Stimulated activated CD4-positive, alpha-beta T cell treated with anti-CD3 and anti-CD28 coated beads, Interleukin-15, amount 100 ng/mL, for 24 hours (primary cell): ENCODE results near the gene DPYSL5.
"Not testable (repeated sequence)": the region's sequence is repeated elsewhere in the genome, so short reads cannot be mapped to it uniquely, and the experiment has no call there.

Experiments used
- DNase-seq: peaks from one replicate; pipeline ENCODE4 v3.0.0-alpha.2; 2020

Gene DPYSL5

DNA sequence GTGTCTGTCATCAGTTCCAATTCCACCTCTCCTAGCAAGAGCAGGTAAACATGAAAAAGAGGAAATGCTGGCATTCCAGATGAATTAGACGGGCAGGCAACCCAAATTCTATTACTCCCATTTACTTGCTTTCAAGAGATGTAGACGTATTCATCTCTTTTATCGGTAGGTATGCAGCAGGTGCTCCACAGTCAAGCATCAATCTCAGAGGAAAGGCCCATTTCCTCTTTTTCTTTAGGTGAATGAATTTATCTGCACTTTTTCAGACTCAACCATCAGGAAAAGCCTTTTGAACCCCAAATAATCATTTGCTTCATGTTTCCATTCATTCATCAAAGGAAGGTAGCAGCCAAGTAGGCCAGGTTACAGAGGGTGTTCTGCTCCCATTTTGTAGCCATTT, 27.9 kb downstream of the DPYSL5 start:
- no peak for DNase-seq

DNA sequence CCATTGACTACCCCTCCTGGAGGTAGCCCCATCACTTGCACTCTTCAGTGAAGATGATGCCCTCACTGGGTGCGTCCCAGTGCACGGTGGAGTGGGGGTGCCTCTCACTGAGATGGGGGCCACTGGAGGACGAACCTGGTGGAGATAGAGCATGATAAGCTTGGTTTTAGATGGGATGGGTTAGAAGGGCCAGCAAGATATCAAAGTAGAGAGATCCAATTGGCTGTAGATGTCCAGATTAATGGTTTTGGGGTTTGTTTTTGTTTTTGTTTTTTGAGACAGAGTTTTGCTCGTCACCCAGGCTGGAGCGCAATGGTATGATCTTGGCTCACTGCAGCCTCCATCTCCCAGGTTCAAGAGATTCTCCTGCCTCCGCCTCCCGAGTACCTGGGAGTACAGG, 28.3 kb downstream of the DPYSL5 start:
- no peak for DNase-seq

DNA sequence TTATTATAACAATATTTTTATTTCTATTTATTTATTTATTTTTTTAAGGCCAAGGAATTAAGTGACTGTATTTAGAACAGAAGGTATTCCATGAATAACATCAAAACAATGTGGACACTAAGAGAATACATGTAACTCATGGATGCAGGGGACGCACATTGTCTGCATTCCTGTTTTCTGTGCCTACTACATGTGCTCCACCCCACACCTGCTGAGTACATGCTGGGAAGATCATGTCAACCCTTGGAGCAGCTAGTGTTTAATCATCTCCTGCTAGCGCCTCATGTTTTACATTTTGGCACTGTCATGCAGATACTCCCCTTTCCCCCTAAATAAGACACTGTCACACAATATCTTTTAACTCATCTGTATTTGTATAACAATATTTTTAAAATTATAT, 29.3 kb downstream of the DPYSL5 start:
- DNase-seq: no peak

- DNase-seq: no peak
These were observed 32.2 kb downstream of the DPYSL5 start for GRCh38 chr2:26880161-26880560.

DNA sequence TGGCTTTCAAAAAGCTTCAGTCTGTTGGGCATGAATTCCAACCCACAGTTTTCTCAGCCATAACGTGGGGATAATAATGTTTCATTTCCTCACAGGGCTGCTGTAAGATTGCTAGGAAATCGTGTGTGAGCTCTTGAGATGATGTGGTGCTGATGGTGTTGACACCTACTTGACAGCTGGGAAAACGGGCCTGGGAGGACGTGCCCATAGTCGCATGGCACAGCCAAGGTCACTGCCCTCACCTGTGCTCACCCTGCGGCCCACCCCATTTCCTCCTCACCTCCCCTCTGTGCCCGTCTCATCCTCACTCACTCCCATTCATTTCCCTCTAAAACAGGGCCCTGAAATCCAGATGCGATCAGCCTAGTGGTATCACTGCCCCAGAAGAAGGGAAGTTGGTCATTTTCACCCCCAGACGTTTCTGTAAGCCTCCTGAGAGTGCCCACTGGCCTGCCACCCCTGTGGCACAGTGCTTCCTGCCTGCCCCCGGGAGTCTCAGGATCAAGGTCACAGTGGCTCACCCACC, 33.0 kb downstream of the DPYSL5 start:
- no peak for DNase-seq

DNA sequence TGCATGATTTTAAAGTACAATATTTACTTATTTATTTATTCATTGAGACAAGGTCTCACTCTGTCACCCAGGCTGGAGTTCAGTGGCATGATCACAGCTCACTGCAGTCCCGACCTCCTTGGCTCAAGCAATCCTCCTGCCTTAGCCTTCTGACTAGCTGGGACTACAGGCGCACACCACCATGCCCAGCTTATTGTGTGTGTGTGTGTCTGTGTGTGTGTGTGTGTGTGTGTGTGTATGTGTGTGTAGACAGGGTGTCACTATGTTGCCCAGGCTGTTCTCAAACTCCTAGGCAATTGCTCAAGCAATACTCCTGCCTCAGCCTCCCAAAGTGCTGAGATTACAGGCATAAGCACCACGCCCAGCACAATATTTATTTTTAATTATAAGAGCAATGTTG, 34.3 kb downstream of the DPYSL5 start:
- not testable (repeated sequence) for DNase-seq

DNA sequence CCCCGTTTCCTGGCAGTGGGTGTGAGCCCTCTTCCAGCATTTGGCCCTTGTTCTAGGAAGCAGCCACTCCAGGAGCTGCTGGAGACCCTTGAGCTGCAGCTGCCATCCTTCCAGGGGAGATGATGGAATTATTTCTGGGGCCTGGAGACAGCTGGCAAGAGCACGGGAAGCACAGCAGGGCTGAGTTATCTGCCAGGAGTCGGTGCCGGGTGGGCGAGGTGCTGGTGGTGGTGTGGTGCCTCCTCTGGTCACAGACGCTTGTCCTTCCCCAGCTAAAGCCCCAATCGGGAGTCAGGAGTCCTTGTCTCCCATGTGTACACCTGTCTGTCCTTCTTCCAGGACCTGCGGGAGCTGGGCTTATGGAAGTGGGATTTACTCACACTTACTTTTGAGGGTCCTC, 36.0 kb downstream of the DPYSL5 start:
- DNase-seq: no peak

DNA sequence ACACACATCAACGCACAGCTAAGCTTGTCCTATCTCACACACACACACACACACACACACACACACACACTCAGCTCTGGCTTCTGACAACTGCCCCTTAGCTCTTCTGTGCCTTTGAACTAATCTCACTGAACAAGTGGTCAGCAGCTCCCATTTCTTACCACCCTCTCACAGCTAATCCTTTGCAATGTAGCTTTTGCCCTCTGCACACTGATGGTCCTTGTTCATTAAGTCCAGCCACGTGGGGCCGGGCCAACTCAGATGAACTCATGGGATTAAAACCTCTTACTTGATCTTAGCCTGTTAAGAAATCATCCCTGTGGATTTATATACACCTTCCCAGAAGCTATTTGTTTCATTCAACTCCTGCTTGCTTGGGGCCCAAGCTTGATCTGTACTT, 36.6 kb downstream of the DPYSL5 start:
- no peak for DNase-seq

DNA sequence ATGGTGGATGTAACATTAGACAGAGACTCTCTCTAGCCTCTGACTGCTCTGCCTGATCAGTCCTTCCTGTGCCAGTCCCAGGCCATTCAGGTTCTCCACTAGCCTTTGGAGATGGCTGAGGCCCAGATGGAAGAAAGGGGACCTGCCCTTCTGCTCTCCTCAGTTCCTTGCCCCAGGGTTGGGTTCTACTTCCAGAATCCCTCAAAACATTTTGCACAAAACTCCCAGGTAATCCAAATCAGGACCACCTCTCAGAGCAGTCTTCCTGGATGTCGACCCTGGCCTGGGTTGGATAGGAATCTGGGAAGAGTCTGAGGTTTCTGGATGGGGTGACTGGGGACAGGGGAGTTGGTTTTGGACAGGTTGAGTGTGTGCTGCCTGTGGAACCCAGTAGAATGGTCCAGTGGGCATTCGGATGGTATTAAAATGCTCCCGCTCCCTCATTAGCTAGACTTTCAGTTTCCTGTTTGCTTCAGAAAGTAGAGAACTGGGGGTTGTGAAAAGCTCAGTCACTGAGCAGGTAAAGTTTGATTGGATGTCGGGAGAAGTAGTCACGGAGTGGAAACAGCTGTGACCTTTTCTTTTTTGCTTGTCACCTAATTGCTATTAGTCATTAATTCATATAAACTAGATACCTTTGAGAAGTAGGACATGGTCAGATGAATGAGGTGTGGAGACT, 37.9 kb downstream of the DPYSL5 start:
- no peak for DNase-seq

- no peak for DNase-seq
These were observed 38.8 kb downstream of the DPYSL5 start for GRCh38 chr2:26886736-26887135.

DNA sequence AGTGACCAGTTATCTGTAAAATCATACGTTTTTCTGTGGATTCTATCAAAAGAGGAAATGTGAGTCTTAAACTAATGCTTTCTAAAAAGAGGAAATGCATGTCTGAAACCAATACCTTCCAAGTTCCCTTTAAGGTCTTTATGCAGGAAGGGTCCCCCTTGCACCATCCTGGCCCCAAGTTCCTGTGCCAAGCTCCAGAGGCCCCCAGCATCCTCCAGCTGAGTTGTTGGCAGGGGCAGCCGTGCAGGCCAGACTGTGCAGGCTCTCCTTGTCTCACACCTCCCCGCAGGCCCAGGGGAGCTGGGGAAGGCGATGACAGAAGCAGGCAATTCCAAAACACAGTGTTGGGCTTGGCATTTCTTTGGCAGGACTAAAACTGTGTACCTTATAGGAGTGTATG, 39.2 kb downstream of the DPYSL5 start:
- no peak for DNase-seq

DNA sequence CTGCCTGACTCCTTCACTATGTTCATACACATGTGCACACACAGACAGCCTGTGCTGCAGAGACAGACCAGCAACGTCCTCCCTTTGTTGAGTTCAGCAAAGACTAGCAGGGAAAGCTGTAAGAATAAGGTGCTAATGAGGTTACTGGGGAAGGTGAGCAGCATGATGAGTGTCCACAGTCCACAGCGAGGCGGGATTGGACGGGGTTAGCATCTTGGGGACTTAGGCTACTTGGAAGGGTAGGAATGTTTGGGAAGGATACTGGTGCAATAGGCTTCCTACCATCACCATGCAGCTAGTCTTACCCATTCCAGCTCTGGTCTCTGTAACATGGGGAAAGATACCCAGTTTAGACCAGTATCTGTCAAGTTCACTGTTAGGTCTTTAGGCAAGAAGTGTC, 41.9 kb downstream of the DPYSL5 start:
- no peak for DNase-seq

DNA sequence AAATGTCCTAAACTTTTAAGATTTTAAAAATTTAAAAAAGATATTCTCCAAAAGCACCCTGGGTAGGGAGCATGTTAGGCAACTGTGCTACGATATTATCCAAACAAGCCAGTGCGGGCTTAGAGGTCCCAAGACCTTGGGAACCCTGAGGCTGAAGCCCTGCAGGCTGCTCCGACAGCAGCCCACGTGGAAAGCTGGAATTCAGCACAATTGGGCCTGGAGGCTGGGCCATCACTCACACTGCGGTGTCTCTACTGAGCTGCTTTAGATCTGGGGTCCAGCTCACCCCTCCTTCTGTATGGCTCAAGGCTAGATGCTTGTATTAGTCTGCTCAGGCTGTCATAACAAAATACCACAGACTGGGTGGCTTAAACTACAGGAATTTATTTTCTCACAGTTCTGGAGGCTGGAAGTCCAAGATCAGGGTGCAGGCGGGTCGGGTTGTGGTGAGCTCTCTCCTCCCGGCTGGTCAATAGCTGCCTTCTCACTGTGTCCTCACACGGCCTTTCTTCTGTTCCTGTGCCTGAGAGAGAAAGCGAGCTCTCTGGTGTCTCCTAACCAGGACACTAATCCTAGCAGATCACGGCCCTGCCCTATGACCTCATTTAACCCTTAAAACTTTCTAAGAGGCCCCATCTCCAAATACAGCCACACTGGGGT, 42.5 kb downstream of the DPYSL5 start:
- no peak for DNase-seq

- DNase-seq: no peak
These were observed 44.2 kb downstream of the DPYSL5 start for GRCh38 chr2:26892133-26892532.

DNA sequence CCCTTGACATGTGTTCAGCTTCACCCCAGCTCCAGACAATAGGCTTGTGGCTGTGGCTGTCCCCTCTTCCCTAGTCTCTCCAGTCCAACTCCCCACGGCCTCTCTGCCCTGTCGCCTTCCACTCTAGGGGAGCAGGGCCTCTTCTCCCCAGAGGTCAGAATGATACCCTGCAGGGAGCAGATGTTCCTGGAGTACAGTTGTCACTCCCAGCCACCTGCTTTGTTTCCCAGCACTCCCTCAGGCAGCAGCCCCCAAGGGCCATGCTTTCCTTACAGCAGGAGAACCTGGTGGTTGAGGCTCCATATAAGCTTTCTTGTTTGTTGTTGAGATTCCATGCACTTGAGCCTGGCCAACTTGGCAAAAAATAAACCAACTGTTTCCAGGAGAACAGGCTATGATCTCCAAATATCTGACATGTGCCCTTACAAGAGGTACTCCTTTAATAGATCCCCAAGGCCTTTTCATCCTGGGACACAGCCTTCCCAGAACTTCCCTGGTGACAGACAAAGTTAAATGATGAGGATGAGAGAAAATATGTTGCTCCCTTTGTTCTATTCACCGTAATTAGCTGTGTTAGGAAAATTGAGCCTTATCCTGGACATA, 45.1 kb downstream of the DPYSL5 start:
- DNase-seq: no peak

GRCh38 chr2:26894136-26894535, 46.2 kb downstream of the DPYSL5 start:
- DNase-seq: no peak

- DNase-seq: no peak
These were observed 50.0 kb downstream of the DPYSL5 start for GRCh38 chr2:26897807-26898479.

DNA sequence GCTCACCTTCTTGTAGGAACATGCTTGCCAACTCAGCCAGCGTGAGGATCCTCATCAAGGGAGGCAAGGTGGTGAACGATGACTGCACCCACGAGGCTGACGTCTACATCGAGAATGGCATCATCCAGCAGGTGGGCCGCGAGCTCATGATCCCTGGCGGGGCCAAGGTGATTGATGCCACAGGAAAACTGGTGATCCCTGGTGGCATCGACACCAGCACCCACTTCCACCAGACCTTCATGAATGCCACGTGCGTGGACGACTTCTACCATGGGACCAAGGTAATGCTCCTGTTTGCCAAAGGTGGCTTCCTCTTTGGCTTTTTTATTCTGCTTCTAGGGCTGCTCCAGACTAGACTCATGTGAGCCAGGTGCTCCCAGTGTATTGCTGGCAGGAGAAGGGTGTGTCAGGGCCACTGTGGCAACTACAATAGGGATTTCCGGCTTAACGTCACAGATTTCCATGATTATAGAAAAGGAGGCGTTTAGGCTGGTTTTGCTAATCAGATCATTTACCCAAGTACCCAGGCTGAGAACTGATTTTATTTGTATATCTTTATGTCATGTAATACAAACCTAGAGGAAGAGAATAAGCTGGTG, 50.6 kb downstream of the DPYSL5 start:
- DNase-seq: no peak

DNA sequence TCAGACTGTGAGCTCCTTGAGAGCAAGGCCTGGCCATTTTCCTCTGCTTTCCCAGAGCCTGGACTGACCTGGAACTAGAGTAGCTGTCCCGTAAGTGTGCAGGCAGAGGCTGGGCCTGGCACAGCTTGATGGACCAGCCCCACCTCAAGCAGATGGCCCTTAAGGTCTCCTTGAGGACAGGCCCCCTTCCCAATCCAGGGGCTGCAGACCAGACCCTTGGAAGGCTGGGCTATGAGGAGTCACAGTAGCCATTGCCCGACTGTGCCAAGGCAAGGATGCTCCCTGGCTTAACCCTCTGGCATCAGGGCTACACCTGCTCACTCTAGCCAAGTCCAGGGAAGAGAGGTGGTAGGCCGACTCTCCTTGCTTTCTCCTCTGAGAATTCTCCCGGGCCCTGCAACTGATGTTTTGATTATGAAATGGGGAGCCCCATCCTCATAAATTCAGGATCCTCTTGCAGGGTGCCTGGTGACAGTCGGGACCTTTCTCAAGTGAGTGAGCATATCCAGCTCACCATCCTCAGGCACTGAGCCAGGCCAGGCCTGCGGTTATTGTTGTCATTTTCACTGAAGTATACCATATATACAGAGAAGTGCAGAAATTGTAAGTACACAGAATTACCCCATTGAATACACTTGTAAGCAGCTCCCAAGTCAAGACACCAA, 51.7 kb downstream of the DPYSL5 start:
- DNase-seq: no peak

DNA sequence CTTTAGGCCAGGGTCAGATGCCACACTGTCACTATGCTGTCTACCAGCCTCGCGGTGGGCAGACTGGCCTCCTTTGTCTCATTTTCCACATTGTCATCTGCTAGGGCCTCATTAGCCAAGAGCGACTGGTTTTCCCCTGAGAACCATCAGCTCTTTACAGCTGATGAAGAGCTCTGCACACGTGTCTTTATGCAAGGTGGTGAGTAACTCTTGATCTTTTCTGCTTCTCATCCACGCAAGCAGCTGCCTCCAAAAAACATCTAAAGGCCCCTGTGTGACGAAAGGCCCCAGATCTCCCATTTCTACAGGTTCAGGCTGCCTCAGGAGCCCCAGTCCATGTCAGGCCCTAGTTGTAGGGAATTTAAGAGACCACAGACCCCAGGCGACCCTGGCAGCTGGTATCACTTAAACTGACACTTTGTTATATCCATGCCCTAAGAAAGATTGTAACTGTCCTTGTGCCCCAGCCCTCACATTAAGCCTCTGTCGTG, 52.9 kb downstream of the DPYSL5 start:
- no peak for DNase-seq

- no peak for DNase-seq
These were observed 53.6 kb downstream of the DPYSL5 start for GRCh38 chr2:26901326-26902183.

GRCh38 chr2:26903676-26904075, 55.7 kb downstream of the DPYSL5 start:
- DNase-seq: no peak
